MM.1S (cell line): ENCODE measurements around the gene IFT25.

Experiments used
- DNase-seq: peaks from one replicate; pipeline ENCODE4 v3.0.0-alpha.2; 2015
- H2AFZ ChIP-seq: fragments of 300-600 bp; sonication (generic); 2 replicates; pipeline ENCODE4 v1.6.0; 2016; ENCODE audit warnings: antibody characterized with exemption, low read length
- H3F3A ChIP-seq: fragments of 300-600 bp; sonication (generic); 2 replicates; pipeline ENCODE4 v1.6.1; 2016; ENCODE audit warnings: mild to moderate bottlenecking, antibody characterized with exemption, low read length, moderate library complexity, mixed read lengths; ENCODE audit not compliant: insufficient read depth
- H3K27ac ChIP-seq: fragments of 300-600 bp; sonication (generic); 2 replicates; pipeline ENCODE4 v1.5.1; 2016; ENCODE audit warnings: mild to moderate bottlenecking, low read length
- H3K27me3 ChIP-seq: fragments of 300-600 bp; sonication (generic); replicated peaks from 2 replicates; pipeline ENCODE4 v1.6.0; 2016; ENCODE audit warnings: low read length; ENCODE audit not compliant: insufficient read depth
- H3K36me3 ChIP-seq: fragments of 300-600 bp; sonication (generic); replicated peaks from 2 replicates; pipeline ENCODE4 v1.6.1; 2016; ENCODE audit warnings: mild to moderate bottlenecking, low read length, mixed read lengths; ENCODE audit not compliant: insufficient read depth
- H3K4me1 ChIP-seq: fragments of 300-600 bp; sonication (generic); 2 replicates; pipeline ENCODE4 v1.6.1; 2016; ENCODE audit warnings: low read length, mixed read lengths
- H3K4me2 ChIP-seq: fragments of 300-600 bp; sonication (generic); 2 replicates; pipeline ENCODE4 v1.6.0; 2016; ENCODE audit warnings: low read depth, low read length
- H3K4me3 ChIP-seq: fragments of 300-600 bp; sonication (generic); 2 replicates; pipeline ENCODE4 v1.5.1; 2016; ENCODE audit warnings: low read length, mixed read lengths
- H3K79me2 ChIP-seq: fragments of 300-600 bp; sonication (generic); 2 replicates; pipeline ENCODE4 v1.6.1; 2016; ENCODE audit warnings: mixed run types, low read length, mixed read lengths
- H3K9ac ChIP-seq: fragments of 300-600 bp; sonication (generic); 2 replicates; pipeline ENCODE4 v1.6.1; 2016; ENCODE audit warnings: low read length, mixed read lengths
- H3K9me2 ChIP-seq: fragments of 300-600 bp; sonication (generic); replicated peaks from 2 replicates; pipeline ENCODE4 v1.6.1; 2016; ENCODE audit warnings: mild to moderate bottlenecking, low read length, mixed read lengths; ENCODE audit not compliant: insufficient read depth
- H3K9me3 ChIP-seq: fragments of 300-600 bp; sonication (generic); replicated peaks from 2 replicates; pipeline ENCODE4 v1.6.1; 2016; ENCODE audit warnings: mild to moderate bottlenecking, low read length, mixed read lengths; ENCODE audit not compliant: insufficient read depth
- H4K20me1 ChIP-seq: fragments of 300-600 bp; sonication (generic); 2 replicates; pipeline ENCODE4 v1.6.1; 2016; ENCODE audit warnings: mild to moderate bottlenecking, low read length, moderate library complexity, mixed read lengths; ENCODE audit not compliant: insufficient read depth
- EZH2 ChIP-seq: fragments of 300-600 bp; sonication (generic); optimal IDR thresholded peaks from 2 replicates; pipeline ENCODE3; 2017; ENCODE audit warnings: low read depth, mild to moderate bottlenecking, antibody characterized with exemption, low read length, mixed read lengths
- EZH2phosphoT487 ChIP-seq: fragments of 300-600 bp; sonication (generic); IDR thresholded peaks from 2 replicates; pipeline ENCODE4 v1.6.1; 2018; ENCODE audit warnings: antibody characterized with exemption, low read length
- TF ChIP-seq, protein P1 (sequence below): fragments of 300-600 bp; sonication (generic); IDR thresholded peaks from 2 replicates; pipeline ENCODE4 v1.5.1; 2016; ENCODE audit warnings: antibody characterized with exemption, low read length, mixed read lengths

IFT25 gene

DNA sequence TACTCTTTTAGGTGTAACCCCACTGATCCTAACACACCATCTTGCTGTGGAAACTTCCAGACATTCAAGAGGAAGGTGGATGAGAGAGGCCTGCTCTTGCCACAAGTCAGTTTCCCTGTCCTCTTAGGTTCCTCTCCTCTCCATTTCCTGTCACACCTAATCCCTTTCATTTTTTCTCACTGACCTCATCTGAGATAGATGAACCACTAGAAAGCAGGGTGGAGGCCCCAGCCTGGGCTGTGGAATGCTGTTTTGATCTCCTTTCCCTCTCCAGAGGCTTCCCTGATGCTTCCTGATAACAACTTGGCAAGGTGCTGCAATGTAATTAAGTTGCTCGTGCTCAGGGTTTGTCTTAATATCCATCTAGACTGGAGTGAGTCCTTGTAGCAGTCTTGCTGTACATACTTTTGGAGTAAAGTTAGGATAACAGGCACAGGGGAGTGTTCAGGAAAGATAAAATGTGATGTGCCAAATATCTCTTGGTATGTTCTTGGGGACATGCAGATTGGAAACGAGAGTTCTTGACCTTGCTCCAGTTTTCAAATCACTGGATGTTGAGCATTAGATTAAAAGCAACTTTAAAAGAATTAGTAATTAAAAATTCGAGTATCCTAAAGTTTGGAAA, 11.8 kb upstream of the IFT25 start:
- H3K27me3 ChIP-seq, result no peaks in the 10 kb centered on the region
- H3K79me2 ChIP-seq, result no peaks in the 10 kb centered on the region
- H2AFZ ChIP-seq, result no peak overlapping the region
- no peaks in the 10 kb centered on the region for H3K9me3 ChIP-seq
- TF ChIP-seq, protein P1, sequence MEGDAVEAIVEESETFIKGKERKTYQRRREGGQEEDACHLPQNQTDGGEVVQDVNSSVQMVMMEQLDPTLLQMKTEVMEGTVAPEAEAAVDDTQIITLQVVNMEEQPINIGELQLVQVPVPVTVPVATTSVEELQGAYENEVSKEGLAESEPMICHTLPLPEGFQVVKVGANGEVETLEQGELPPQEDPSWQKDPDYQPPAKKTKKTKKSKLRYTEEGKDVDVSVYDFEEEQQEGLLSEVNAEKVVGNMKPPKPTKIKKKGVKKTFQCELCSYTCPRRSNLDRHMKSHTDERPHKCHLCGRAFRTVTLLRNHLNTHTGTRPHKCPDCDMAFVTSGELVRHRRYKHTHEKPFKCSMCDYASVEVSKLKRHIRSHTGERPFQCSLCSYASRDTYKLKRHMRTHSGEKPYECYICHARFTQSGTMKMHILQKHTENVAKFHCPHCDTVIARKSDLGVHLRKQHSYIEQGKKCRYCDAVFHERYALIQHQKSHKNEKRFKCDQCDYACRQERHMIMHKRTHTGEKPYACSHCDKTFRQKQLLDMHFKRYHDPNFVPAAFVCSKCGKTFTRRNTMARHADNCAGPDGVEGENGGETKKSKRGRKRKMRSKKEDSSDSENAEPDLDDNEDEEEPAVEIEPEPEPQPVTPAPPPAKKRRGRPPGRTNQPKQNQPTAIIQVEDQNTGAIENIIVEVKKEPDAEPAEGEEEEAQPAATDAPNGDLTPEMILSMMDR, result no peak
- TF ChIP-seq EZH2phosphoT487 (no peak), EZH2 (no peak)
- no peak overlapping the region for H3K4me3 ChIP-seq
- no peak overlapping the region for H3K27ac ChIP-seq
- no peak overlapping the region for H3K4me2 ChIP-seq
- no peaks in the 10 kb centered on the region for H4K20me1 ChIP-seq
- H3K36me3 ChIP-seq, result peaks cover 7% of the 10 kb centered on the region; the same call in 1 of the 2 replicates
- no peak for DNase-seq
- H3K9me2 ChIP-seq, result no peaks in the 10 kb centered on the region
- no peaks in the 10 kb centered on the region for H3K4me1 ChIP-seq
- H3K9ac ChIP-seq, result no peak overlapping the region
- no peaks in the 10 kb centered on the region for H3F3A ChIP-seq

DNA sequence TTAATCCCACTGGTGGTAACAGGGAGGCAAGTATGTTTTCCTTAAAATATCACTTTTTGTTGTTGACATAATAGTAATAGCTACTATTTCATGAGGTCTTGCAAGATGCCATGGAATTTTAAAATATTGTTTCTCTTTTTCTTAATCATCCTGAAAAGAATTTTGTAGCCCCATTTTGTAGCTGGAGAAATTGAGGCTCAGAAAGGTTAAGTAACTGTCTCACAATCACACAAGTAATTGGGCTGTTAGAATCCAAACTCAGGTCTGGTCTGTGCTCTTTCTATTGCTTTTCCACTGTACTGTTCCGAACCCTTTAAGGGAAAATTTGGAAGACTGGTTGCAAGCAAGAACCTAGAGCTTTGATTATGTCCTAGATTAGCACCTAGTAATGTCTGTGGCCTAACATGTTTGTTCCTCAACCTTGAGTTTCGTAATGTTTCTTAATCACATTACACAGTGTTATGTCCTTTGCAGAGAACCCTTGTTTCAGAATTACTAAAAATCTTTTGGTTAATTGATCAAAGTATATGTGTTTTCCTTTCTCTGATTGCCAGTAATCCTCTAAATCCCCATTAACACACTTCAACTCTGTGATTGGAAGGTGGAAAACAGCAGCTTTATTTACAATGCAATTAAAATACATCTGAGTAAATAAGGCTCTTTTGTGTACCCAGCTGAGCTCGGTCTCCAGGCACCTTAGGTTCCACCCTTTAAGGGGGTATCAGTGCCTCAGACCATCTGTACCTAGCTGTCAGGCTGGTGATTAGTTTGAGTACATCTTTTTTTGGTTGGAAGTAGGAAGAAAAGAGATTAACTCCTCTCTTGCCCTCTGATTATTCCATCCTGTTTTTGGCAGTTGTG, 11.0 kb upstream of the IFT25 start:
- no peak overlapping the region for H2AFZ ChIP-seq
- H3K4me2 ChIP-seq, result no peak overlapping the region
- no peak overlapping the region for H3K9ac ChIP-seq
- H3K9me2 ChIP-seq, result no peaks in the 10 kb centered on the region
- no peaks in the 10 kb centered on the region for H3K27me3 ChIP-seq
- peaks cover 7% of the 10 kb centered on the region; the same call in 1 of the 2 replicates for H3K36me3 ChIP-seq
- TF ChIP-seq EZH2, result no peak
- TF ChIP-seq, protein P1, result no peak
- TF ChIP-seq EZH2phosphoT487, result no peak
- no peaks in the 10 kb centered on the region for H3K9me3 ChIP-seq
- H4K20me1 ChIP-seq, result no peaks in the 10 kb centered on the region
- no peaks in the 10 kb centered on the region for H3K4me1 ChIP-seq
- no peak for DNase-seq
- no peak overlapping the region for H3K4me3 ChIP-seq
- H3K79me2 ChIP-seq, result no peaks in the 10 kb centered on the region
- H3K27ac ChIP-seq, result no peak overlapping the region
- H3F3A ChIP-seq, result no peaks in the 10 kb centered on the region

DNA sequence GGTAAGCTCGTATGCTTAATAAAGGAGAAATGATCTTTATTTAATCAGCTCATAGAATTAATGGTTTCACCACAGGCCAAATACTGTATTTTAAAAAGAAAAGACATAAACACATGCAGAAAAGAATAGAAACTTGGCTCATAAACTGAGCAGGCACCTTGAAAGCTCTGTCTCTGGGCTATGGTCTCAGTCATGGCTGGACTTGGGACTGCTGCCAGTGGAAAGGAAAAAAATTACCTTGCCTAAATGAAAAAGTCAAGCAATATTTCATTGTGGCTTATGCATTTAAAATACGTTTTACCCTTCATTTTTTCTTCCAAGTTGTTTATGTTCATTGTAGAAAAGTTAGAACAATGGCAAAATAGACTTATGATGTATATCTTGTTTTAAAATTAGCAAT, 8.6 kb upstream of the IFT25 start:
- no peak for TF ChIP-seq EZH2
- TF ChIP-seq, protein P1, result no peak
- no peak for TF ChIP-seq EZH2phosphoT487
- H3K4me2 ChIP-seq, result no peak overlapping the region
- H3K9me2 ChIP-seq, result no peaks in the 10 kb centered on the region
- H3K27me3 ChIP-seq, result no peaks in the 10 kb centered on the region
- no peak overlapping the region for H3K27ac ChIP-seq
- no peak for DNase-seq
- H3K9ac ChIP-seq, result no peak overlapping the region
- H3K36me3 ChIP-seq, result no peaks in the 10 kb centered on the region; the same call in 1 of the 2 replicates
- no peaks in the 10 kb centered on the region for H3F3A ChIP-seq
- no peaks in the 10 kb centered on the region for H3K9me3 ChIP-seq
- peaks cover 20% of the 10 kb centered on the region for H3K79me2 ChIP-seq
- no peak overlapping the region for H2AFZ ChIP-seq
- H4K20me1 ChIP-seq, result no peaks in the 10 kb centered on the region
- H3K4me3 ChIP-seq, result no peak overlapping the region
- no peaks in the 10 kb centered on the region for H3K4me1 ChIP-seq
